OCI-LY7 (cell line): ENCODE data around the gene SLFN12L.

ENCODE experiments used
- CTCF ChIP-seq: fragments of 200-600 bp; sonication (generic); conservative IDR thresholded peaks from 2 replicates; pipeline ENCODE4 v1.5.1; 2014; ENCODE audit warnings: mild to moderate bottlenecking, antibody characterized with exemption, low read length, moderate library complexity, mixed read lengths
- EZH2phosphoT487 ChIP-seq: fragments of 200-600 bp; sonication (generic); IDR thresholded peaks from 2 replicates; pipeline ENCODE4 v1.6.1; 2018; ENCODE audit warnings: low read depth, borderline replicate concordance, mild to moderate bottlenecking, mixed run types, antibody characterized with exemption, low read length, moderate library complexity, mixed read lengths

GRCh38 chr17:35543856-35544255, 6.4 kb upstream of the SLFN12L start:
- no peak for TF ChIP-seq CTCF
- no peak for TF ChIP-seq EZH2phosphoT487
